Measurements from ENCODE around the gene NECAB2. TPM values are rescaled to one million over a fixed set of nuclear protein-coding genes. Genes with fewer than 3 reads are reported as not detected.

The NECAB2 gene
- polyA plus RNA-seq, 1 donor (not counting 4 experiments of a cell fraction or from before 2014, with no cell fraction given), result not detected

DNA sequence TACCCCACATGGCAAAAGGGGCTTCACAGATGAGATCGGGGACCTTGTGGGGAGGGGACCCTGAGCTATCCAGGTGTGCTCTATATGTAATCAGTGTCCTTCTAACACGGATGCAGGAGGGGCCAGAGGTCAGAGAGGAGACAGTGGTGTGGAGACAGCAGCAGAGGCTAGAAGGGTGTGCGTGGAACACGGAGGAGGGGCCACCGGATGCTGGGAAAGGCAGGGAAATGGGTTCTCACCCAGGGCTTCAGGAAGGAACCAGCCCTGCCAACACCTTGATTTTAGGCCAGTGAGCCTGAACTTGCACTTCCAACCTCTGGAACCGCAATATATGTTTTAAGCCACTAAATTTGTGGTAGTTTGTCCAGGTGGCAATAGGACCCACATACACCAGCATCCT is 79.2 kb downstream of the NECAB2 start:
- no peak overlapping the region for H3K4me2 ChIP-seq (ENCODE audit: control insufficient read depth, extremely low read depth, insufficient read depth, low read depth, low read length)
- peaks cover 21% of the 10 kb centered on the region for H3K27me3 ChIP-seq (ENCODE audit: control insufficient read depth, extremely low read depth, insufficient read depth, low read length)
- no peak overlapping the region for H2AFZ ChIP-seq (ENCODE audit: control insufficient read depth, low read length)
- no peaks in the 10 kb centered on the region for H3K9me3 ChIP-seq (ENCODE audit: control insufficient read depth, low read depth, low read length)
- H3K27ac ChIP-seq (ENCODE audit: control insufficient read depth, insufficient read depth, low read length), result no peak overlapping the region
- dilution Hi-C loops (cut with MboI; ENCODE audit: extremely low pct_ligation_motif_present, low sequenced_read_pairs), result no loop called here
- H3K4me1 ChIP-seq (ENCODE audit: control insufficient read depth, extremely low read depth, insufficient read depth, low read length), result no peaks in the 10 kb centered on the region
- H3K36me3 ChIP-seq (ENCODE audit: control insufficient read depth in 2 of 2, extremely low read depth in 1 of 2, insufficient read depth in 2 of 2, low read length in 2 of 2), result peaks cover 0 to 4% of the 10 kb centered on the region in 2 experiments
- H3K9ac ChIP-seq (ENCODE audit: control insufficient read depth, extremely low read depth, insufficient read depth, low read length), result no peak overlapping the region
- H3K9me1 ChIP-seq (ENCODE audit: control insufficient read depth, extremely low read depth, insufficient read depth, low read length), result no peaks in the 10 kb centered on the region
- no peaks in the 10 kb centered on the region for H3K79me2 ChIP-seq (ENCODE audit: control insufficient read depth, insufficient read depth, low read length)
- H4K20me1 ChIP-seq (ENCODE audit: control insufficient read depth, extremely low read depth, insufficient read depth, low read length), result no peaks in the 10 kb centered on the region
- H3K4me3 ChIP-seq (ENCODE audit: control insufficient read depth in 2 of 3, extremely low read depth in 1 of 3, insufficient read depth in 2 of 3, low read depth in 1 of 3, low read length in 3 of 3), result no peak overlapping the region
- DNase-seq (ENCODE audit: low read depth, low spot score) (no peak), FAIRE-seq (no peak)
- TF ChIP-seq EZH2 (IDR thresholded peaks at IDR 0.05; ENCODE audit: low read length), result no peak
- TF ChIP-seq, protein P1, sequence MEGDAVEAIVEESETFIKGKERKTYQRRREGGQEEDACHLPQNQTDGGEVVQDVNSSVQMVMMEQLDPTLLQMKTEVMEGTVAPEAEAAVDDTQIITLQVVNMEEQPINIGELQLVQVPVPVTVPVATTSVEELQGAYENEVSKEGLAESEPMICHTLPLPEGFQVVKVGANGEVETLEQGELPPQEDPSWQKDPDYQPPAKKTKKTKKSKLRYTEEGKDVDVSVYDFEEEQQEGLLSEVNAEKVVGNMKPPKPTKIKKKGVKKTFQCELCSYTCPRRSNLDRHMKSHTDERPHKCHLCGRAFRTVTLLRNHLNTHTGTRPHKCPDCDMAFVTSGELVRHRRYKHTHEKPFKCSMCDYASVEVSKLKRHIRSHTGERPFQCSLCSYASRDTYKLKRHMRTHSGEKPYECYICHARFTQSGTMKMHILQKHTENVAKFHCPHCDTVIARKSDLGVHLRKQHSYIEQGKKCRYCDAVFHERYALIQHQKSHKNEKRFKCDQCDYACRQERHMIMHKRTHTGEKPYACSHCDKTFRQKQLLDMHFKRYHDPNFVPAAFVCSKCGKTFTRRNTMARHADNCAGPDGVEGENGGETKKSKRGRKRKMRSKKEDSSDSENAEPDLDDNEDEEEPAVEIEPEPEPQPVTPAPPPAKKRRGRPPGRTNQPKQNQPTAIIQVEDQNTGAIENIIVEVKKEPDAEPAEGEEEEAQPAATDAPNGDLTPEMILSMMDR (optimal IDR thresholded peaks at IDR 0.05 in 1 of 3, IDR thresholded peaks at IDR 0.05 in 1 of 3, conservative IDR thresholded peaks at IDR 0.05 in 1 of 3; ENCODE audit: extremely low read depth in 1 of 3, insufficient read depth in 2 of 3, low read length in 3 of 3), result no peak

DNA sequence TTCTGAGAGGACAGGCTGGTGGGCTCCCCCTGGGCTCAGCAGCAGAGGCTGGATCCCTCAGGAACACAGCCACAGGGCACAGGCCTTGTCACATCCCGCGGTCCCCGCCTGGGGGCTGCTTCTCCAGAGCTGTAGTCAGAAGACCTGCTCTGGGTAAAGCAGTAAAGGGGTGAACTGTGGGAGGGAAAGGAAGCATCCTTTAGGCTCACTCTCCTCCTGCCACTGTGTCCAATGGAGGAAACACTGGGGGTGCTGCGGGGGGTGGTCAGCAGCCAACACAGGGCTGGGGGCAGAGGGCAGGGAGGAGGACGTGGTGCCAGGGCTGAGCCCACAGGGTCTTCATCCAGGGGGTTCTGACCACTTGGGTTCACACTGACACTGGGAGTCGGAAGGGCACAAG is 79.6 kb downstream of the NECAB2 start:
- H3K9me3 ChIP-seq (ENCODE audit: control insufficient read depth, low read depth, low read length), result no peaks in the 10 kb centered on the region
- no peak overlapping the region for H3K4me3 ChIP-seq (ENCODE audit: control insufficient read depth in 2 of 3, extremely low read depth in 1 of 3, insufficient read depth in 2 of 3, low read depth in 1 of 3, low read length in 3 of 3)
- H2AFZ ChIP-seq (ENCODE audit: control insufficient read depth, low read length), result no peak overlapping the region
- no peaks in the 10 kb centered on the region for H3K4me1 ChIP-seq (ENCODE audit: control insufficient read depth, extremely low read depth, insufficient read depth, low read length)
- TF ChIP-seq EZH2 (IDR thresholded peaks at IDR 0.05; ENCODE audit: low read length), result no peak
- TF ChIP-seq, protein P1 (optimal IDR thresholded peaks at IDR 0.05 in 1 of 3, IDR thresholded peaks at IDR 0.05 in 1 of 3, conservative IDR thresholded peaks at IDR 0.05 in 1 of 3; ENCODE audit: extremely low read depth in 1 of 3, insufficient read depth in 2 of 3, low read length in 3 of 3), result no peak
- H3K27ac ChIP-seq (ENCODE audit: control insufficient read depth, insufficient read depth, low read length), result no peak overlapping the region
- peaks cover 17% of the 10 kb centered on the region for H3K27me3 ChIP-seq (ENCODE audit: control insufficient read depth, extremely low read depth, insufficient read depth, low read length)
- H3K4me2 ChIP-seq (ENCODE audit: control insufficient read depth, extremely low read depth, insufficient read depth, low read depth, low read length), result no peak overlapping the region
- no peaks in the 10 kb centered on the region for H3K79me2 ChIP-seq (ENCODE audit: control insufficient read depth, insufficient read depth, low read length)
- no peaks in the 10 kb centered on the region for H3K9me1 ChIP-seq (ENCODE audit: control insufficient read depth, extremely low read depth, insufficient read depth, low read length)
- no peak for FAIRE-seq
- no peaks in the 10 kb centered on the region for H4K20me1 ChIP-seq (ENCODE audit: control insufficient read depth, extremely low read depth, insufficient read depth, low read length)
- peaks cover 0 to 6% of the 10 kb centered on the region in 2 experiments for H3K36me3 ChIP-seq (ENCODE audit: control insufficient read depth in 2 of 2, extremely low read depth in 1 of 2, insufficient read depth in 2 of 2, low read length in 2 of 2)
- dilution Hi-C loops (cut with MboI; ENCODE audit: extremely low pct_ligation_motif_present, low sequenced_read_pairs), result no loop called here
- H3K9ac ChIP-seq (ENCODE audit: control insufficient read depth, extremely low read depth, insufficient read depth, low read length), result no peak overlapping the region
- DNase-seq (ENCODE audit: low read depth, low spot score), result no peak

Measured in keratinocyte (primary cell).